ENCODE results near the gene HSPA2.
"Not testable (repeated sequence)": the region's sequence is repeated elsewhere in the genome, so short reads cannot be mapped to it uniquely, and the experiment has no call there.

Gene HSPA2

DNA sequence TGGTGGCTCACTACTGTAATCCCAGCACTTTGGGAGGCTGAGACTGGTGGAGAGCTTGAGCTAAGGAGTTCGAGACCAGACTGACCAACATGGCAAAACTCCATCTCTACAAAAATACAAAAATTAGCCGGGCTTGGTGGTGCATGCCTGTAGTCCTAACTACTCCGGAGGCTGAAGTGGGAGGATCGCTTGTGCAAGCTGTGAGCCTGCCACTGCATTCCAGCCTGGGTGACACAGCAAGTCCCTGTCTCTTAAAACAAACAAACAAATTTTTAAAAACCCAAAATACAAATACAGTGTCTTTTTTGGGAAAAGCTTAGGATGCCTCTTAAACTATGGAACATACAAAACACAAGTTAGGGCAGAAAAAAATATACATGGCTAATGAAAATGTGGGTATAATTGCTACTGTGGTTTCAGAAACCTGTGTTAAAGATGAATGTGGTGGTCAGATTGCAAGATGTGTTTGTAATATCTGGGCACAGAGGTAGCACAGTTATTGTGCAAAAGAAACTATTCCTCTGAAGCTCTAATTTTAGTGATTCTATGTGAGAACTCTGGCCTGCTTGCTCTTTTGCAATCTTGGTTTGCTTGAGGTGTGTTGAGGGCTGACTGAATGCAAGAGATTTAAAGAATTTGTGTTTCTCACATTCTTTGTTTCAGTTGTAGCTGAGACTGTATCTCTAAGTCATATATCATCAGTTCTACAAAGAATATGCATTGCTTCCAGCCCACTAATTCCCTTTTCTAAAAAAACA is 3.9 kb upstream of the HSPA2 start:
- Mint-ChIP-seq H3K4me1 (peaks cover 18 to 20% of the 10 kb centered on the region in 2 donors), H3K27me3 (peaks cover 15 to 20% of the 10 kb centered on the region in 2 donors), H3K4me3 (no peak overlapping the region), H3K27ac (peak overlapping the region; percentile 31), H3K9me3 (peaks cover 0 to 9% of the 10 kb centered on the region in 2 donors), H3K36me3 (peaks cover 6 to 17% of the 10 kb centered on the region in 2 donors)
- ATAC-seq (replicated peaks) (no peak), DNase-seq (no peak)

DNA sequence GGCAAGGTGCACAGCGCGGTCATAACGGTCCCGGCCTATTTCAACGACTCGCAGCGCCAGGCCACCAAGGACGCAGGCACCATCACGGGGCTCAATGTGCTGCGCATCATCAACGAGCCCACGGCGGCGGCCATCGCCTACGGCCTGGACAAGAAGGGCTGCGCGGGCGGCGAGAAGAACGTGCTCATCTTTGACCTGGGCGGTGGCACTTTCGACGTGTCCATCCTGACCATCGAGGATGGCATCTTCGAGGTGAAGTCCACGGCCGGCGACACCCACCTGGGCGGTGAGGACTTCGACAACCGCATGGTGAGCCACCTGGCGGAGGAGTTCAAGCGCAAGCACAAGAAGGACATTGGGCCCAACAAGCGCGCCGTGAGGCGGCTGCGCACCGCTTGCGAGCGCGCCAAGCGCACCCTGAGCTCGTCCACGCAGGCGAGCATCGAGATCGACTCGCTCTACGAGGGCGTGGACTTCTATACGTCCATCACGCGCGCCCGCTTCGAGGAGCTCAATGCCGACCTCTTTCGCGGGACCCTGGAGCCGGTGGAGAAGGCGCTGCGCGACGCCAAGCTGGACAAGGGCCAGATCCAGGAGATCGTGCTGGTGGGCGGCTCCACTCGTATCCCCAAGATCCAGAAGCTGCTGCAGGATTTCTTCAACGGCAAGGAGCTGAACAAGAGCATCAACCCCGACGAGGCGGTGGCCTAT is 875 bp downstream of the HSPA2 start:
- no peak for DNase-seq
- H3K4me3 Mint-ChIP-seq, result peak overlapping the region; percentile 84 to 92
- H3K27ac Mint-ChIP-seq, result peak overlapping the region; percentile 95
- H3K27me3 Mint-ChIP-seq, result peaks cover 22 to 27% of the 10 kb centered on the region in 2 donors
- H3K9me3 Mint-ChIP-seq, result peaks cover 0 to 9% of the 10 kb centered on the region in 2 donors
- peaks cover 6 to 19% of the 10 kb centered on the region in 2 donors for H3K36me3 Mint-ChIP-seq
- ATAC-seq (replicated peaks), result no peak
- H3K4me1 Mint-ChIP-seq, result peaks cover 22 to 31% of the 10 kb centered on the region in 2 donors

DNA sequence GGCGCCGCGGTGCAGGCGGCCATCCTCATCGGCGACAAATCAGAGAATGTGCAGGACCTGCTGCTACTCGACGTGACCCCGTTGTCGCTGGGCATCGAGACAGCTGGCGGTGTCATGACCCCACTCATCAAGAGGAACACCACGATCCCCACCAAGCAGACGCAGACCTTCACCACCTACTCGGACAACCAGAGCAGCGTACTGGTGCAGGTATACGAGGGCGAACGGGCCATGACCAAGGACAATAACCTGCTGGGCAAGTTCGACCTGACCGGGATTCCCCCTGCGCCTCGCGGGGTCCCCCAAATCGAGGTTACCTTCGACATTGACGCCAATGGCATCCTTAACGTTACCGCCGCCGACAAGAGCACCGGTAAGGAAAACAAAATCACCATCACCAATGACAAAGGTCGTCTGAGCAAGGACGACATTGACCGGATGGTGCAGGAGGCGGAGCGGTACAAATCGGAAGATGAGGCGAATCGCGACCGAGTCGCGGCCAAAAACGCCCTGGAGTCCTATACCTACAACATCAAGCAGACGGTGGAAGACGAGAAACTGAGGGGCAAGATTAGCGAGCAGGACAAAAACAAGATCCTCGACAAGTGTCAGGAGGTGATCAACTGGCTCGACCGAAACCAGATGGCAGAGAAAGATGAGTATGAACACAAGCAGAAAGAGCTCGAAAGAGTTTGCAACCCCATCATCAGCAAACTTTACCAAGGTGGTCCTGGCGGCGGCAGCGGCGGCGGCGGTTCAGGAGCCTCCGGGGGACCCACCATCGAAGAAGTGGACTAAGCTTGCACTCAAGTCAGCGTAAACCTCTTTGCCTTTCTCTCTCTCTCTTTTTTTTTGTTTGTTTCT is 1.7 kb downstream of the HSPA2 start:
- H3K27ac Mint-ChIP-seq, result peak overlapping the region; percentile 82
- peaks cover 22 to 31% of the 10 kb centered on the region in 2 donors for H3K4me1 Mint-ChIP-seq
- peaks cover 0 to 9% of the 10 kb centered on the region in 2 donors for H3K9me3 Mint-ChIP-seq
- peaks cover 22 to 33% of the 10 kb centered on the region in 2 donors for H3K27me3 Mint-ChIP-seq
- H3K36me3 Mint-ChIP-seq, result peaks cover 6 to 19% of the 10 kb centered on the region in 2 donors
- ATAC-seq (replicated peaks), result no peak
- peak overlapping the region; percentile 73 to 84 for H3K4me3 Mint-ChIP-seq
- no peak for DNase-seq

DNA sequence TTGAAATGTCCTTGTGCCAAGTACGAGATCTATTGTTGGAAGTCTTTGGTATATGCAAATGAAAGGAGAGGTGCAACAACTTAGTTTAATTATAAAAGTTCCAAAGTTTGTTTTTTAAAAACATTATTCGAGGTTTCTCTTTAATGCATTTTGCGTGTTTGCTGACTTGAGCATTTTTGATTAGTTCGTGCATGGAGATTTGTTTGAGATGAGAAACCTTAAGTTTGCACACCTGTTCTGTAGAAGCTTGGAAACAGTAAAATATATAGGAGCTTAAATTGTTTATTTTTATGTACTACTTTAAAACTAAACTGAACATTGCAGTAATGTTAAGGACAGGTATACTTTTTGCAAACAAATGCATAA is 2.3 kb downstream of the HSPA2 start:
- Mint-ChIP-seq H3K36me3 (peaks cover 6 to 19% of the 10 kb centered on the region in 2 donors), H3K27me3 (peaks cover 22 to 35% of the 10 kb centered on the region in 2 donors), H3K9me3 (peaks cover 0 to 9% of the 10 kb centered on the region in 2 donors), H3K4me3 (peak overlapping the region in 1 of 2 donors; percentile 84), H3K27ac (no peak overlapping the region), H3K4me1 (peaks cover 22 to 31% of the 10 kb centered on the region in 2 donors)
- DNase-seq (no peak), ATAC-seq (replicated peaks) (no peak)

DNA sequence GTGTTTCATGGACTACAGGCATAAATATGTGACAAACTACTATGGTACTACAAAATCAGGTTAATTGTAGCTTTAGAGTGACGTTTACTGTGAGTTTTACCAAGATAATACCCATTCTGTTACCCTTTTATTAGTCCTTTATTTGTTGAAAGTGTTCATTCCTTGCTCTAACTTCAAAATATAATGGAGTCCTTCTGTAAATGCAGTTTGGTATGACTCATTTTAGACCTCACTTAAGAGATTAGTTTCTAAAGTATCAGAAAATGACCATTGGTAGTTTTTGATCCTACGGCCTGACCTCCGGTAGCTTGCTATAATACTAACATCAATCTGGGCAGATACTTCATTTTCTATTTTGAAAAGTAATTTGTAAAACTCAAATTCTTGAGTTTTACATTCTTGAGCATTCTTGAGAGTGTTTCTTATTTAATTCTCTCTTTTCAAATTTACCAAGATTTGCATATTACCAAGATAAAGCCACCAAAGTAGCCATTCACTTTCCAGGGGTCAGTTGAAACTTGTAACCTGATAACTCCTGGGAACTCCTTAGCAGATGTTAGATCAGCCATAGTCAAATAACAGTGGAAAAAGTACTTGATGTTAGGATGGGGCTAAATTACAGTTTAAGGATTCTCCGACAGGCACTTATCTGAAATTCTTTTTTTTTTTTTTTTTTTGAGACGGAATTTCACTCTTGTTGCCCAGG is 4.2 kb downstream of the HSPA2 start:
- Mint-ChIP-seq H3K36me3 (peaks cover 5 to 19% of the 10 kb centered on the region in 2 donors), H3K27ac (no peak overlapping the region), H3K4me1 (peaks cover 20 to 30% of the 10 kb centered on the region in 2 donors), H3K27me3 (peaks cover 26 to 42% of the 10 kb centered on the region in 2 donors), H3K4me3 (no peak overlapping the region), H3K9me3 (peaks cover 0 to 9% of the 10 kb centered on the region in 2 donors)
- DNase-seq (no peak), ATAC-seq (replicated peaks) (no peak)

DNA sequence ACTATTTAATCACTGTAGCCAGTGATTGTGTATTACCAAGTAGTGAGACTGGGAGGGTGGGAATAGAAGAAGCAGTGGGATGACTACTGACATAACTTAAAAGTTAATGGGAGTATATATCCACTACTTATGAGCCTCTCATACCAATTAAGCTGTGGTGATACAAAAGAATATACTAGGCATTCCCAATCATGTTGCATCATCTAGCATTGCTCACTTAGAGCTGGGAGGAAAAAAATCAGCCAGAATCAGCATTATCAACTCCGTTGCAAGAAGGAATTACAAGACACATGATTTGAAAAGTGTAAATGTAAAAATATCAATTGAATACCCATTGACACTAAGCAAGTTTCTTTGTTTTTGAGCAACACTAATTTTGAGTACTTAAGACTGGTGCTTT is 8.5 kb downstream of the HSPA2 start:
- Mint-ChIP-seq H3K4me1 (peaks cover 5 to 15% of the 10 kb centered on the region in 2 donors), H3K4me3 (peak overlapping the region in 1 of 2 donors; percentile 21), H3K9me3 (no peaks in the 10 kb centered on the region), H3K27ac (no peak overlapping the region), H3K36me3 (no peaks in the 10 kb centered on the region), H3K27me3 (peaks cover 19 to 38% of the 10 kb centered on the region in 2 donors)
- DNase-seq, result no peak
- ATAC-seq (replicated peaks), result no peak

DNA sequence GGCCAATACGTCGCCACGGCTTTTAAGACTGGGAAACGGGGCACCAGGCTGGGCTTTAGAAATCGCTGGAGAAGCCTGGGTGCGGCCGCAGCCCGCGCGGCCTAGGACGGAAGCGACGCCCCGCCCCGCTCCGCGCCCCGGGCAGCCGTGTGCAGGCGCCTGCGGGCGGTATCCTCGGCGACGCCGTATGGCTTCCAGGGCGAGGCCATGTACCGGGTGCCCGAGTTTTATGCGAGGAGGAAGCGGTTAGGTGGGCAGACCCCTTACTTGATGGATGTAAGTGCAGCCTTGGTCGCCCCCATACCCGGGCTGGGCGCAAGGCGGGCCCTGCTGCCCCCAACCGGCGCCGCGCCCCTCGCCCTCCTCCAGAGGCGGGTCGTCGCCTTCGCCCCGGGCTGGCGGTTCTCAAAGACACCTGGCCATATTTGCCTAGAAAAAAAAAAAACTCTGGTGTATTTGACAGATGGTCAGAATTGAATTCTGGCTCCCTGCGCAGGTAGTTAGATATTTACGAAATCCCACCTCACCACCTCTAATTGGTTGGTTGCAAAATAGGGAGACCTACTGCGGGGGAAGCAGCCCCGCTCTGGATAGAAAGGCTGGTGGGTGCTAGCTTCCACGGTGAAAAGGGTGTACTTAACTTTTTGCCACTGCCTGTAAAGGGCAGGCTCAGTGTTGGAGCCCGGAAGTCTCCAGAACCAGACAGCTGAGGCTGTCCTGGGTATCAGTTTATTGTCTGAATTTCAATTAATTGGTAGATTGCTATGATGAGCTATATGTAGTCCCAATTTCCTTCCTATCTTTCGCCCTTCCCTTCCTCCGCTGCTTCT is 9.5 kb downstream of the HSPA2 start, which contains the start of gene PPP1R36:
PPP1R36 (plus strand) TSS at position 171 of the 830 bp plus-strand sequence; CDS start at position 208, 37 bp downstream.
- peak within 1 kb of the TSS; percentile 43 to 55 for H3K4me3 Mint-ChIP-seq
- peak within 1 kb of the TSS; percentile 68 for H3K27ac Mint-ChIP-seq
- DNase-seq (no peak), ATAC-seq (replicated peaks) (peak; percentile 93)
- H3K4me1 Mint-ChIP-seq, result peaks cover 5 to 15% of the 10 kb centered on the region in 2 donors
- no peaks in the 10 kb centered on the region for H3K36me3 Mint-ChIP-seq
- peaks cover 19 to 45% of the 10 kb centered on the region in 2 donors for H3K27me3 Mint-ChIP-seq
- no peaks in the 10 kb centered on the region for H3K9me3 Mint-ChIP-seq

DNA sequence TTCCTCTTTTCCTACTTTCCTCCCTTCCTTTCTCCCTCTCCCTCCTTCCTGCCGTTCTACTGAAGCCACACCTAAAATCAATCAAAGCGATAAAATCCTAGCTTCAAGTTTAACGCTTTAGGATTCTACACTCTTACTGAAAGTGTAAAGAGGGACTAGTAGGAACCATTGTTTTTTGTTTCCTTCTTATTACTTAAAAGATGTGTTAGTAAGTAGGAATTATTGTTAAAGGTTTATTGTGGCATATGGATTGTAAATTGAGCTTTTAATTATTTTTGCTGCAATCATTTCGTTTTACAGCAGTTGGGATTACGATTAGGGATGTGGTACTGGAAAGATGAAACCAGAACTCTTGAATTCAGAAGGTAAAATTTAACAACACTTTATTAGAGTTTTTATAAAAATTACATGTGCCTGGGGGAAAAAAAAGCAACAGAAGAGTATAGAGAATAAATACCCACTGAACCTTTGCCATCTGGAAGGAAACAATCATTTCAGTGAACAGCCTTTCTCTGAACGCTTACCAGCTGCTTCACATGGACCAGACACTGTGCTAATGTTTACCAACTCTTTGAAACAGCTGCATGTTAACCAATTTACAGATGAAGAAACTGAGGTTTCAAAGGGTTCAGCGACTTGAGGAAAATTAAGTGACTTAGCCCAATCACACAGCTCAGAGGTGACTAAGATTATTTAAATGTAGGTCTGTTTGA is 10.2 kb downstream of the HSPA2 start:
- no peak for ATAC-seq (replicated peaks)
- Mint-ChIP-seq H3K27me3 (peaks cover 19 to 45% of the 10 kb centered on the region in 2 donors), H3K27ac (peak overlapping the region; percentile 68)

DNA sequence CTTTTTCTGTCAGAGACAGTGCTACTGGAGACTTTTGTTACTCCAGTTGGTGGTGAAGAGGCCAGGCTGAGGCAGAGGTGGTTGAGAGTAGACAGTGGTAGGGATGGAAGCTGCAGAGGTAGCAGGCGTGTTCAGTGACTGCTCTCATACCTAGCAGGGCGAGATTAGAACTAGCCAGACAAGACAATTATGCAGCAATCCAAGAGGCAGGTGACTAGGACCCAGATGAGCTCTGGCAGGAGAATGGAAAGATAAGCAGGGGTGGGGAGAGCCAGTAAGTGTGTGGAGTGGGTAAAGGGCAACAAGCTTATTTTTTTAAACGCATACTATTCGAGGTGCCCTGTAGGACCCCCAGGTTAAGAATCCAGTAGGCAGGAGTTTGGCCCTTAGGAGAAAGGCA is 14.0 kb downstream of the HSPA2 start:
- no peak overlapping the region for H3K4me3 Mint-ChIP-seq
- H3K27me3 Mint-ChIP-seq, result peaks cover 15 to 26% of the 10 kb centered on the region in 2 donors
- H3K9me3 Mint-ChIP-seq, result no peaks in the 10 kb centered on the region
- H3K27ac Mint-ChIP-seq, result no peak overlapping the region
- no peak for ATAC-seq (replicated peaks)
- peaks cover 3 to 10% of the 10 kb centered on the region in 2 donors for H3K4me1 Mint-ChIP-seq
- DNase-seq, result no peak
- no peaks in the 10 kb centered on the region for H3K36me3 Mint-ChIP-seq

More for the DNA sequence above, 10.2 kb downstream of the HSPA2 start:
- Mint-ChIP-seq H3K36me3 (no peaks in the 10 kb centered on the region), H3K4me1 (peaks cover 5 to 15% of the 10 kb centered on the region in 2 donors), H3K9me3 (no peaks in the 10 kb centered on the region), H3K4me3 (peak overlapping the region; percentile 43 to 55)
- no peak for DNase-seq

DNA sequence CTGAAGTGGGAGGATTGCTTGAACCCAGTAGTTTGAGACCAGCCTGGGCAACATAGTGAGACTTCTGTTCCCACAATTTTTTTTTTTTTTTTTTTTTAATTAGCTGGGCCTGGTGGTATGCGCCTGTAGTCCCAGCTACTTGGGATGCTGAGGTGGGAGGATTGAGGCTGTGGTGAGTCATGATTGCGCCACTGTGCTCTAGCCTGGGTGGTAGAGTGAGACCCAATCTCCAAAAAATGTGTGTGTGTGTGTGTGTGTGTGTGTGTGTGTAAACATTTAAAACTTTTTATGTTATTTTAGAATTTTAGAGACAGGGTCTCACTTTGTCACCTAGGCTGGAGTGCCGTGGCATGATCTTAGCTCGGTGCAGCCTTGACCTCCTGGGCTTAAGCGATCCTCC is 16.0 kb downstream of the HSPA2 start:
- Mint-ChIP-seq H3K36me3 (no peaks in the 10 kb centered on the region), H3K4me1 (no peaks in the 10 kb centered on the region), H3K4me3 (no peak overlapping the region), H3K9me3 (no peaks in the 10 kb centered on the region), H3K27ac (no peak overlapping the region), H3K27me3 (peaks cover 9 to 13% of the 10 kb centered on the region in 2 donors)
- DNase-seq (no peak), ATAC-seq (replicated peaks) (no peak)

DNA sequence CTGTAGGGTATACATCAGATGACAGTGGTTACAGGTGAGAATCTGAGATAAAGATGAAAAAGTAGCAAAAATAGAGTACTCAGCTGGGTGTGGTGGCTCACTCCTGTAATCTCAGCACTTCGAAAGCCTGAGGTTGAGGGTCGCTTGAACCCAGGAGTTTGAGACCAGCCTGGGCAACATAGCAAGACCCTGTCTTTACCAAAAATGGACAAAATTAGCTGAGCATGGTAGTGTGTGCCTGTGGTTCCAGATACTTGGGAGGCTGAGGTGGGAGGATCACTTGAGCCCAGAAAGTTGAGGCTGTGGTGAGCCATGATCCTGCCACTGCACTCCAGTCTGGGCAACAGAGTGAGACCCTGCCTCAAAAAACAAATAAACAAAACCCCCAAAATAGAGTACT is 17.7 kb downstream of the HSPA2 start:
- not testable (repeated sequence) for DNase-seq; H3K4me1 Mint-ChIP-seq; H3K27me3 Mint-ChIP-seq; ATAC-seq (replicated peaks); H3K36me3 Mint-ChIP-seq; H3K27ac Mint-ChIP-seq; H3K9me3 Mint-ChIP-seq; H3K4me3 Mint-ChIP-seq

DNA sequence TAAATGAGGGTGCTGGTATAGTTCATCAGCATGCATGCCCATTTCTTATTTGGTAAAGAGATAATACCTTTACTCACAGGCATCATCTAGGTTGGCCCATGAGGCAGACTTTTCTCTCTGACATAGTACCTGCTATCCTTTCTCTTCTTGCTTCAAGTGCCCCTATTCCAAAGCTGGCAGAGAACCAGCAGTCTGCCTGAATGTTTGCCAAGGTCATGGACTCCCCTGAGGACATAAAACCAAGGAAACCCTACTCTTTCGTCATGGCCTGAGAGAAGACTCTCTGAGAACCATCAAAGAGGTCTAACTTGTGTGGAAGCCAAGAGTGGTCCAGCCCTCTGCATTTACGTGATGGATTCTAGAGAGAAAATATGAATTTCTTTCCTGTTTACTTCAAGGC is 21.1 kb downstream of the HSPA2 start:
- H3K27ac Mint-ChIP-seq, result no peak overlapping the region
- H3K4me1 Mint-ChIP-seq, result no peaks in the 10 kb centered on the region
- H3K4me3 Mint-ChIP-seq, result no peak overlapping the region
- H3K9me3 Mint-ChIP-seq, result no peaks in the 10 kb centered on the region
- DNase-seq (no peak), ATAC-seq (replicated peaks) (no peak)
- no peaks in the 10 kb centered on the region for H3K36me3 Mint-ChIP-seq
- H3K27me3 Mint-ChIP-seq, result no peaks in the 10 kb centered on the region
